Mucosa of rectum (tissue), 2 donors: Measurements from ENCODE around the gene STK24.

ENCODE experiments used
- H3K27ac ChIP-seq, 2 donors: one replicate each; pipeline ENCODE4 v1.7.0; 2013; ENCODE audit warnings: inconsistent platforms in 2 of 2, low read depth in 2 of 2, low read length in 2 of 2
- H3K27me3 ChIP-seq, 2 donors: one replicate each; pipeline ENCODE4 v1.7.0; 2013; ENCODE audit warnings: low read length in 2 of 2; ENCODE audit not compliant: control insufficient read depth in 2 of 2, insufficient read depth in 2 of 2
- H3K36me3 ChIP-seq, 2 donors: one replicate each; pipeline ENCODE4 v1.7.0; 2013; ENCODE audit warnings: low read length in 2 of 2; ENCODE audit not compliant: control insufficient read depth in 2 of 2, insufficient read depth in 2 of 2
- H3K4me1 ChIP-seq, 2 donors: one replicate each; pipeline ENCODE4 v1.7.0; 2013; ENCODE audit warnings: low read length in 2 of 2, mild to moderate bottlenecking in 1 of 2; ENCODE audit not compliant: control insufficient read depth in 2 of 2, insufficient read depth in 2 of 2
- H3K4me3 ChIP-seq, 2 donors: one replicate each; pipeline ENCODE4 v1.7.0; 2013; ENCODE audit warnings: low read length in 2 of 2
- H3K9ac ChIP-seq, 2 donors: one replicate each; pipeline ENCODE4 v1.7.0; 2013; ENCODE audit warnings: low read length in 2 of 2, low read depth in 1 of 2, mild to moderate bottlenecking in 1 of 2
- H3K9me3 ChIP-seq, 2 donors: one replicate each; pipeline ENCODE4 v1.7.0; 2013; ENCODE audit warnings: low read length in 2 of 2; ENCODE audit not compliant: control insufficient read depth in 2 of 2
- donor health status: healthy.
- donor health status: Normal muscosa, but diverticular disease.

The STK24 gene

GRCh38 chr13:98556968-98557631 is 19.8 kb downstream of the STK24 start:
- Histone ChIP-seq H3K4me1 (peaks cover 20 to 32% of the 10 kb centered on the region in 2 donors), H3K4me3 (no peak overlapping the region), H3K9me3 (no peaks in the 10 kb centered on the region), H3K27me3 (no peaks in the 10 kb centered on the region), H3K27ac (no peak overlapping the region), H3K36me3 (peaks cover 0 to 3% of the 10 kb centered on the region in 2 donors), H3K9ac (no peak overlapping the region)

- H3K36me3 ChIP-seq, result peaks cover 0 to 6% of the 10 kb centered on the region in 2 donors
- no peak overlapping the region for H3K4me3 ChIP-seq
- no peaks in the 10 kb centered on the region for H3K27me3 ChIP-seq
- H3K9ac ChIP-seq, result no peak overlapping the region
- H3K9me3 ChIP-seq, result no peaks in the 10 kb centered on the region
- H3K27ac ChIP-seq, result no peak overlapping the region
- H3K4me1 ChIP-seq, result peaks cover 16 to 24% of the 10 kb centered on the region in 2 donors
Measured at GRCh38 chr13:98556142-98556816, 20.6 kb downstream of the STK24 start.

GRCh38 chr13:98549728-98550317 is 27.1 kb downstream of the STK24 start:
- peaks cover 7 to 9% of the 10 kb centered on the region in 2 donors for H3K36me3 ChIP-seq
- H3K9me3 ChIP-seq, result no peaks in the 10 kb centered on the region
- H3K4me1 ChIP-seq, result peaks cover 0 to 7% of the 10 kb centered on the region in 2 donors
- no peaks in the 10 kb centered on the region for H3K27me3 ChIP-seq
- H3K4me3 ChIP-seq, result no peak overlapping the region
- no peak overlapping the region for H3K9ac ChIP-seq
- H3K27ac ChIP-seq, result no peak overlapping the region

DNA sequence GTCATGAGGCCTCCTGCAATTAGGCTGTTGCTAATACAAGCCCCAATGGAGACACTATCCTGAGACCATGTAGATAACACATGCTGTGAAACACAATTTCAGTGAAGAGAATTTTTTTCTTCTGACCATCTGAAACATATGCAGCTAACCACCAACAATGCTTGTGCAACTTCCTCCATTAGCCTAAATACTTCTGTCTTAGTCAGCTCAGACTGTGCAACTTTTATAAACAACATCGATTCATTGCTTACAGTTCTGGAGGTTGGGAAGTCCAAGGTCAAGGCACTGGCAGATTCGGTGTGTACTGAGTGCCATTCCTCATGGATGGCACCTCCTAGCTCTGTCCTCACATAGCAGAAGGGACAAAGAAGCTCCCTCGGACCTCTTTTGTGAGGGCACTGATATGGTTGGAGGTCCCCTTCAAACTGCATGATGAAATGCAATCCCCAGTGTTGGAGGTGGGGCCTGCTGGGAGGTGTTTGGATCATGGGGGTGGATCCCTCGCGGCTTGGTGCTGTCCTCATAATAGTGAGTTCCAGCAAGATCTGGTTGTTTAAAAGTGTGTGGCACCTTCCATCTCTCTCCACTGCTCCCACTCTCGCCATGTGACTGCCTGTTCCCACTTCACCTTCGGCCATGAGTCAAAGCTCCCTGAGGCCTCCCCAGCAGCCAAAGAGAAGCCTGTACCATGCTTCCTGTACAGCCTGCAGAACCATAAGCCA is 27.7 kb downstream of the STK24 start:
- Histone ChIP-seq H3K4me3 (no peak overlapping the region), H3K27ac (no peak overlapping the region), H3K9ac (no peak overlapping the region), H3K27me3 (no peaks in the 10 kb centered on the region), H3K9me3 (no peaks in the 10 kb centered on the region), H3K36me3 (peaks cover 7 to 9% of the 10 kb centered on the region in 2 donors), H3K4me1 (peaks cover 1 to 11% of the 10 kb centered on the region in 2 donors)

GRCh38 chr13:98548230-98548629 is 28.7 kb downstream of the STK24 start:
- peaks cover 10 to 21% of the 10 kb centered on the region in 2 donors for H3K4me1 ChIP-seq
- H3K27ac ChIP-seq, result no peak overlapping the region
- H3K27me3 ChIP-seq, result no peaks in the 10 kb centered on the region
- no peaks in the 10 kb centered on the region for H3K9me3 ChIP-seq
- peaks cover 7 to 9% of the 10 kb centered on the region in 2 donors for H3K36me3 ChIP-seq
- no peak overlapping the region for H3K4me3 ChIP-seq
- H3K9ac ChIP-seq, result no peak overlapping the region

DNA sequence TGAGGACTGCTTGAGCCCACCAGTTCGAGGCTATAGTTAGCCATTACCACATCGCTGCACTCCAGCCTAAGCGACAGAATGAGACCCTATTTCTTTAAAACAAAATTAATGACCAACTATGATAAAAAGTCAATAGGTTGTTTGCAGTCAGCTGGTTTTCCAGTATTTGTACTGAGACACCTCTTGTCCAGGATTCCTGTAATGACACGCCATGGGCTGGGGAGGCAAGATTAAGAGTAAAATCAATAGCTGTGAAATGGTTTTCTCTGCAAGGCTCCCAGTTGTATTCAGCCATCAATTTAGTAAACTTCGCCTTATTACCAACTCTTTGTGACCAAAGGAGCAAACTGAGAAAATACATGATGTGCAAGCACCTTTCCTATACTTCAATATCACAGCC is 29.5 kb downstream of the STK24 start:
- H3K27me3 ChIP-seq, result no peaks in the 10 kb centered on the region
- peaks cover 18 to 29% of the 10 kb centered on the region in 2 donors for H3K4me1 ChIP-seq
- peaks cover 7 to 9% of the 10 kb centered on the region in 2 donors for H3K36me3 ChIP-seq
- no peaks in the 10 kb centered on the region for H3K9me3 ChIP-seq
- H3K4me3 ChIP-seq, result no peak overlapping the region
- no peak overlapping the region for H3K9ac ChIP-seq
- no peak overlapping the region for H3K27ac ChIP-seq

GRCh38 chr13:98546402-98546801 is 30.5 kb downstream of the STK24 start:
- Histone ChIP-seq H3K27me3 (no peaks in the 10 kb centered on the region), H3K4me3 (no peak overlapping the region), H3K9me3 (no peaks in the 10 kb centered on the region), H3K9ac (no peak overlapping the region), H3K4me1 (peaks cover 26 to 38% of the 10 kb centered on the region in 2 donors), H3K36me3 (peaks cover 5 to 9% of the 10 kb centered on the region in 2 donors), H3K27ac (no peak overlapping the region)

DNA sequence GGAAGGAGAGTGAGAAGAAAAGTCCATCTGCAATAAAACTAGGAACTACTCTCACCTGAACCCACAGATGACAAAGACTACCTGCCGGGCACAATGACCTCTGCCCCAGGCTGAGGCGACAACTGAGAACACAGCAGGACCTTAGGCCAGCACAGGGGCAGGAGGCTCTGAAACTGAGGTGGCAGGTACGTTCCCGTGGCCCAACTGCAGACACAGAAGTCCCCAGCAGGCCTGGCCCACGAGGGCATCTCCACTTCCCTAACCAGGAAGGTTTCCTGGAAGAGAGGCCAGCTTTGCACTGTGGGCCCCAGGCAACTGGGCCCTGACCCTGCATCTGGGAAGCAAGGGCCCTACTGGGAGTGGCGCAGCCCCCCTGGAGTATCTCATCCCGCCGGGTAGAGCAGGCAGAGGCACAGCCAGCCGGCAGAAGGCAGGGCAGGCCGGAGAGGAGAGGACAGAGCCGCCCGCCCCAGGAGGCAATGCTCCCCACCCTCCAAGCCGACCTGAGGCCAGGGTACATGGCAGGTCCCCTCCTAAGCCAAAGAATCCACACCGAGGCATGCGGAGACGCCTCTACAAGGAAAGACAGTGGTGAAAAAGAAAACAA is 32.7 kb downstream of the STK24 start:
- H3K4me3 ChIP-seq, result no peak overlapping the region
- H3K9me3 ChIP-seq, result no peaks in the 10 kb centered on the region
- no peaks in the 10 kb centered on the region for H3K27me3 ChIP-seq
- no peak overlapping the region for H3K9ac ChIP-seq
- peaks cover 26 to 40% of the 10 kb centered on the region in 2 donors for H3K4me1 ChIP-seq
- H3K36me3 ChIP-seq, result peaks cover 3 to 4% of the 10 kb centered on the region in 2 donors
- peak overlapping the region in 1 of 2 donors; percentile 11 for H3K27ac ChIP-seq

DNA sequence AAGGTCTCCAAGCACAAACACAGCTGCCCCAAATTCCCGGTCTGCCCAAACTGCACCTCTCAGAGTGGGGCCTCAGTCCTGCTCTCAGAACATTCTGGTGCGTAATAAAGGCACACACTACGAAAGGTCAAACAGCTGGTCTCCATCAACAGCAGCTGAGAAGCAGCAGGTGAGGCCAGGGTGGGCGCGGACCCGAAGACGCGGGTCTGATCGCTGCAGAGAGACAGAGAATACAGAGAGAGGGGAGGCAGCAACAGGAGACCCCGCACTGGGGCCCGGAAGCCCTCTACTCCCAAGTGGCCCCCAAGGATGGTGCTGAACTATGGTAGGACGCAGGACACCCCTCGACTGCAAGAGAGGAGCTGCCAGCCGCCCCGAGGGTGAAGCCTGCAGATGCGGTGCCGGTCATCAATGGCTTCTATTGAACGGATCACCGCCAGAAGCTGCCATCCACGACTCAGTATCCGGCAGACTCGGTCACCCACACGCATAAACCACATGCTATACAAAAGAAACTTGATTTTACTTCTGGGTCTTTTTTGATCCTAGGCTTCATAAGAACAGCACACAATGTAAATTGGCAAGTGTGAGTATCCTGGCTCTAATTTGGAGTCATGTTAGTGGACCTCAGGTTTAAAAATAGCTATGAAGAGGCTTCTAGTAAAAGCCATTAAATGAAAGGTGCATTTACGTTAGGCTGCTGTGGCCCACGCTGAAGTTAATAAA is 33.4 kb downstream of the STK24 start:
- H3K4me1 ChIP-seq, result peaks cover 32 to 38% of the 10 kb centered on the region in 2 donors
- H3K36me3 ChIP-seq, result no peaks in the 10 kb centered on the region
- H3K27ac ChIP-seq, result peak overlapping the region; percentile 11 to 27
- H3K9me3 ChIP-seq, result no peaks in the 10 kb centered on the region
- peak overlapping the region; percentile 15 to 42 for H3K4me3 ChIP-seq
- H3K9ac ChIP-seq, result peak overlapping the region in 1 of 2 donors; percentile 34
- H3K27me3 ChIP-seq, result no peaks in the 10 kb centered on the region
